Measurements from ENCODE around the gene PATL2.
A peak's percentile ranks its signal among the peaks of the same experiment; 100 is the strongest.
"Not testable (repeated sequence)": the region's sequence is repeated elsewhere in the genome, so short reads cannot be mapped to it uniquely, and the experiment has no call there.

Gene PATL2

GRCh38 chr15:44692659-44693058 is 18.5 kb downstream of the PATL2 start:
- no peak overlapping the region for H3K27ac ChIP-seq
- TF ChIP-seq CTCF (conservative IDR thresholded peaks at IDR 0.05) (no peak), ZFX (IDR thresholded peaks at IDR 0.05) (no peak)

- not testable (repeated sequence) for H3K27ac ChIP-seq
Measured at GRCh38 chr15:44690245-44690644, 20.9 kb downstream of the PATL2 start.

- not testable (repeated sequence) for H3K27ac ChIP-seq
Measured at GRCh38 chr15:44689318-44689717, 21.8 kb downstream of the PATL2 start.

GRCh38 chr15:44682809-44683682 is 28.1 kb downstream of the PATL2 start:
- H3K27ac ChIP-seq, result peak overlapping the region; percentile 64

- no peak overlapping the region for H3K27ac ChIP-seq
- TF ChIP-seq CTCF (conservative IDR thresholded peaks at IDR 0.05) (no peak), ZFX (IDR thresholded peaks at IDR 0.05) (no peak)
Measured at GRCh38 chr15:44682211-44682610, 28.9 kb downstream of the PATL2 start.

GRCh38 chr15:44676676-44677075 is 34.4 kb downstream of the PATL2 start:
- TF ChIP-seq CTCF (conservative IDR thresholded peaks at IDR 0.05), result no peak
- no peak overlapping the region for H3K27ac ChIP-seq

GRCh38 chr15:44675911-44676310 is 35.2 kb downstream of the PATL2 start:
- no peak overlapping the region for H3K27ac ChIP-seq
- TF ChIP-seq ZFX (IDR thresholded peaks at IDR 0.05) (no peak), CTCF (conservative IDR thresholded peaks at IDR 0.05) (no peak)

DNA sequence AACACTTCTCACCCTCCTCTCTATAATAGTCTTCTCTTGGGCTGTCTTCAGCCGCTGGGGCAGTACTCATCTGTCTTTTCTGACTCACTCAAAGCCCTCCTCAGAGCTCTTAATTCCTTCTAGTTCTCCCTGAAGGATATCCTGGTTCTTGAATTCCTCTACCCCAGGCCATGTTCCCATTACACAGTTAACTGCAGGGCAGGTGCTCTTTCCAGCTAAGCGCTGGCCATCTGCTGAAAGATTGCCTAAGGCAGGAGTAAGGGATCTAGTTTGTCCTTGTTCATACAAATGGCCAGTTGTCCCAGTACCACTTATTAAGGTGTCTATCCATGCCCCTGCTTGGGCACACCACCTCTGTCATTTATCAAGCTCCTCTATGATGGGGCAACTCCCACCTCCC is 37.5 kb downstream of the PATL2 start:
- H3K27ac ChIP-seq, result no peak overlapping the region
- TF ChIP-seq ZFX (IDR thresholded peaks at IDR 0.05) (0 out of 2 replicates have a peak, but pooled peaks have one; percentile 7), CTCF (conservative IDR thresholded peaks at IDR 0.05) (no peak)
